Activated naive CD8-positive, alpha-beta T cell (primary cell): Measurements from ENCODE around the gene TNFAIP3.

ENCODE experiments used
- H3K27ac Mint-ChIP-seq: one replicate; pipeline ENCODE4 v1.8.0; 2021; ENCODE audit warnings: mixed read lengths
- H3K27me3 Mint-ChIP-seq: one replicate; pipeline ENCODE4 v1.8.0; 2021; ENCODE audit warnings: mixed read lengths
- H3K36me3 Mint-ChIP-seq: one replicate; pipeline ENCODE4 v1.8.0; 2021; ENCODE audit warnings: mixed read lengths
- H3K4me1 Mint-ChIP-seq: one replicate; pipeline ENCODE4 v1.8.0; 2021; ENCODE audit warnings: low read depth, mixed read lengths
- H3K4me3 Mint-ChIP-seq: one replicate; pipeline ENCODE4 v1.8.0; 2021; ENCODE audit warnings: mild to moderate bottlenecking, mixed read lengths
- H3K9me3 Mint-ChIP-seq: one replicate; pipeline ENCODE4 v1.8.0; 2021; ENCODE audit warnings: low read depth, mixed read lengths

Gene TNFAIP3

GRCh38 chr6:137903933-137904821 lies 37.1 kb downstream of the TNFAIP3 start:
- H3K4me3 Mint-ChIP-seq, result peak overlapping the region; percentile 53
- H3K9me3 Mint-ChIP-seq, result no peaks in the 10 kb centered on the region
- H3K27me3 Mint-ChIP-seq, result no peaks in the 10 kb centered on the region
- H3K4me1 Mint-ChIP-seq, result peaks cover 58% of the 10 kb centered on the region
- H3K36me3 Mint-ChIP-seq, result no peaks in the 10 kb centered on the region
- H3K27ac Mint-ChIP-seq, result peak overlapping the region; percentile 95

- Mint-ChIP-seq H3K36me3 (no peaks in the 10 kb centered on the region), H3K4me1 (peaks cover 66% of the 10 kb centered on the region), H3K27me3 (no peaks in the 10 kb centered on the region), H3K9me3 (no peaks in the 10 kb centered on the region), H3K4me3 (peak overlapping the region; percentile 67), H3K27ac (peak overlapping the region; percentile 95)
Observed at GRCh38 chr6:137904822-137905617, 38.0 kb downstream of the TNFAIP3 start.

DNA sequence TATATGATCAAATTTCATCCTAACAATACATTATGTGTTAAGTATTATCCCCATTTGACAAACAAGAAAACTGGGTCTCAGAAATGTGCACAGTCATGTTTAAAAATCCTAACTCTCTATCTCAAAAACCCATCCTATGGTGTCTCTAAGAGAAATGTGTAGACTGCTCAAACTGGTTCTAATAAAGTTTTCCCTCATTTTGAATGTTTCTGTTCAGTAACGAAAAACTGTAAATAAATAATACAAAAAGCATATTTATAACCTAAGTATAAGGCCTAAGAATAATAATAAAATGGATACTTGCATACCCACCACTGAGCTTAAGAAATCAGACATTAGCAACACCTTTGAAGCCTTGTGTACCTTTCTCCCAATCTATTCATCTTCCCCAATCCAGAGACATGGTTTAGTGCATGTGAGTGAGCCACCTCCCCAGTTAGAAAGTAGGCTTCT lies 39.0 kb downstream of the TNFAIP3 start:
- no peaks in the 10 kb centered on the region for H3K36me3 Mint-ChIP-seq
- peaks cover 72% of the 10 kb centered on the region for H3K4me1 Mint-ChIP-seq
- H3K9me3 Mint-ChIP-seq, result no peaks in the 10 kb centered on the region
- H3K4me3 Mint-ChIP-seq, result peak overlapping the region; percentile 27
- peak overlapping the region; percentile 61 for H3K27ac Mint-ChIP-seq
- H3K27me3 Mint-ChIP-seq, result no peaks in the 10 kb centered on the region

DNA sequence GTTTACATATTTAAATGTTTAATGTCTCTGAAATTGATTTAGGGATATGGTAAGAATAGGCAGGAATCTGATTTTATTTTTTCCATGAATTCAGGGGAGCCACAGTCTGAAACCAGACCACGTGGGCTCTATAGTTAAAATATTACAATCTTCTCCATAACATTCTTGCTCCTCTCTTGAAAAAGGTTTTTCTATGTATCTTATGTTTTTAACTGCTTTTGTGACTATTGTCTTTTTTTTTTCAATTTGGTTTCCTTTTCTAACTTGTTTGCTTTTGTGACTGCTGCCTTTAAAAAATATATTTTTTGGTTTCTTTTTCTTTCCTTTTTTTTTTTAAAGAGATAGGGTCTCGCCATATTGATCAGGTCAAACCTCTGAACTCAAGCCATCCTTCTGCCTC lies 40.1 kb downstream of the TNFAIP3 start:
- Mint-ChIP-seq H3K27ac (peak overlapping the region; percentile 19), H3K4me3 (no peak overlapping the region), H3K36me3 (no peaks in the 10 kb centered on the region), H3K4me1 (peaks cover 78% of the 10 kb centered on the region), H3K9me3 (no peaks in the 10 kb centered on the region), H3K27me3 (no peaks in the 10 kb centered on the region)

GRCh38 chr6:137909533-137909932 lies 42.5 kb downstream of the TNFAIP3 start:
- peaks cover 4% of the 10 kb centered on the region for H3K9me3 Mint-ChIP-seq
- H3K27ac Mint-ChIP-seq, result peak overlapping the region; percentile 87
- no peaks in the 10 kb centered on the region for H3K27me3 Mint-ChIP-seq
- H3K4me3 Mint-ChIP-seq, result peak overlapping the region; percentile 59
- H3K4me1 Mint-ChIP-seq, result peaks cover 56% of the 10 kb centered on the region
- peaks cover 8% of the 10 kb centered on the region for H3K36me3 Mint-ChIP-seq

DNA sequence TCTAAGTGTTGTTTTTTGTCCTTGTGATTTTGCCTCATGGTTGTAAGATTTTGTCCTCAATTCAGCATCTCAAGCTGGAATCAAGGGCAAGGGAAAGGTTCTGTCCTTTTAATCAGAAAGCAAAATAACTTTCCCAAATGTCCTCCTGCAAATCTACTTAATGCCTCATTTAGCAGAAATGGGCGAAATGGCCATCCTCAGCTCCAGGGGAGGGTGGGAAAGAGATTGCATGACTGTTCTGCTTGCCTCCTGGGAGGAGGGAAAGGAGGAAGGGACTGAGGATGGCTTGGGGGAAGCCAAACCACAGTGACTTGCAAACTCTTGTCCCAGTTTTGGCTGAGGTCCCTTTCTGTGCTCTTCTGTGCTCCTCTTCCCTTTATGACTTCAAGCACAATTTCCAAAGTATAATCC lies 43.4 kb downstream of the TNFAIP3 start:
- peaks cover 48% of the 10 kb centered on the region for H3K4me1 Mint-ChIP-seq
- H3K4me3 Mint-ChIP-seq, result no peak overlapping the region
- no peaks in the 10 kb centered on the region for H3K27me3 Mint-ChIP-seq

DNA sequence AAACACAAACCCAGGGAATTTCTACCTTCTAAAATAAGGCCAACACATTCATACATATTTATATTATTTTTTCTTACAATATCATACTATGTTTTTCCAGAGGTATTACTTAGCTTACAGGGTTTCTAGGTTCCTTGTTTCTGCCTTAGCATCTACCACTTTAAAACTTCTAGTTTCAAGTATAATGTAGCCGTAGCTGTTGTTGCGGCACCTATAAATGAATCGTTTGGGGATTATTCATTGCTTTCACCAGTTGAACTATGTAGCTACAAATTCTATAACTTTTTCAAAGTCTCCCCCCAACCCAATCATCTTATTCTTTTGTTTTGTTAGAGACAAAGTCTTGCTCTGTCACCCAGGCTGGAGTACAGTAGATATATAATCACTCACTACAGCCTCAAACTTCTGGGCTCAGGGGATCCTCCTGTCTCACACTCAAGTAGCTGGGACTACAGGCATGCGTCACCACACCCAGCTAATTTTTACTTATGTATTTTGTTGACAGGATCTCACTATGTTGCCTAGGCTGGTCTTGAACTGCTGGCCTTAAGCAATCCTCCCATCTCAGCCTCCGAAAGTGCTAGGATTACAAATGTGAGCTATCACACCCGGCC lies 43.9 kb downstream of the TNFAIP3 start:
- H3K36me3 Mint-ChIP-seq, result peaks cover 8% of the 10 kb centered on the region
- peaks cover 46% of the 10 kb centered on the region for H3K4me1 Mint-ChIP-seq
- no peaks in the 10 kb centered on the region for H3K27me3 Mint-ChIP-seq
- peak overlapping the region; percentile 22 for H3K27ac Mint-ChIP-seq
- H3K9me3 Mint-ChIP-seq, result peaks cover 4% of the 10 kb centered on the region
- H3K4me3 Mint-ChIP-seq, result no peak overlapping the region

More for the DNA sequence above, 43.4 kb downstream of the TNFAIP3 start:
- Mint-ChIP-seq H3K9me3 (peaks cover 4% of the 10 kb centered on the region), H3K36me3 (peaks cover 8% of the 10 kb centered on the region), H3K27ac (peak overlapping the region; percentile 22)

- Mint-ChIP-seq H3K4me1 (peaks cover 41% of the 10 kb centered on the region), H3K4me3 (no peak overlapping the region), H3K36me3 (peaks cover 8% of the 10 kb centered on the region), H3K27ac (no peak overlapping the region), H3K27me3 (no peaks in the 10 kb centered on the region), H3K9me3 (peaks cover 4% of the 10 kb centered on the region)
Observed at GRCh38 chr6:137911675-137912191, 44.7 kb downstream of the TNFAIP3 start.

- Mint-ChIP-seq H3K4me3 (no peak overlapping the region), H3K36me3 (peaks cover 8% of the 10 kb centered on the region), H3K9me3 (peaks cover 4% of the 10 kb centered on the region), H3K4me1 (peaks cover 34% of the 10 kb centered on the region), H3K27me3 (no peaks in the 10 kb centered on the region), H3K27ac (no peak overlapping the region)
Observed at GRCh38 chr6:137912813-137913212, 45.8 kb downstream of the TNFAIP3 start.

GRCh38 chr6:137913434-137913833 lies 46.4 kb downstream of the TNFAIP3 start:
- H3K27ac Mint-ChIP-seq, result no peak overlapping the region
- H3K4me3 Mint-ChIP-seq, result no peak overlapping the region
- H3K27me3 Mint-ChIP-seq, result no peaks in the 10 kb centered on the region
- peaks cover 8% of the 10 kb centered on the region for H3K36me3 Mint-ChIP-seq
- H3K4me1 Mint-ChIP-seq, result peaks cover 31% of the 10 kb centered on the region
- H3K9me3 Mint-ChIP-seq, result peaks cover 4% of the 10 kb centered on the region

DNA sequence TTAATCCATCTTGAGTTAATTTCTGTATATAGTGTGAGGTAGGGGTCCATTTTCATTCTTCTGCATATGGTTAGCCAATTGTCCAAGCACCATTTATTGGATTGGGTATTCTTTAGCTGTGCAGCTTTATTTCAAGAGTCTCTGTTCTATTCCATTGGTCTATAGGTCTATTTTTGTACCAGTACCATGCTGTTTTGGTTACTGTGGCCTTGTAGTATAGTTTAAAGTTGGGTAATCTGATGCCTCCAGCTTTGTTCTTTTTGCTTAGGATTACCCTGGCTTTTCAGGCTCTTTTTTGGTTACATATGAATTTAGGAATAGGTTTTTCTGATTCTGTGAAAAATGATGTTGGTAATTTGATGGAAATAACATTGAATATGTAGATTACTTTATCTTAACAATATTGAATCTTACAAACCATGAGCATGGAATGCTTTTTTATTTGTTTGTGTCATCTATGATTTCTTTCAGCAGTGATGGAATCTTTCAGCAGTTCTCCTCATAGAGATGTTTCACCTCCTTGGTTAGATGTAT lies 47.0 kb downstream of the TNFAIP3 start:
- peaks cover 8% of the 10 kb centered on the region for H3K36me3 Mint-ChIP-seq
- H3K9me3 Mint-ChIP-seq, result peaks cover 4% of the 10 kb centered on the region
- H3K4me3 Mint-ChIP-seq, result no peak overlapping the region
- peaks cover 25% of the 10 kb centered on the region for H3K4me1 Mint-ChIP-seq
- no peaks in the 10 kb centered on the region for H3K27me3 Mint-ChIP-seq
- H3K27ac Mint-ChIP-seq, result no peak overlapping the region

GRCh38 chr6:137914530-137915193 lies 47.6 kb downstream of the TNFAIP3 start:
- Mint-ChIP-seq H3K4me1 (peaks cover 21% of the 10 kb centered on the region), H3K4me3 (no peak overlapping the region), H3K27ac (no peak overlapping the region), H3K36me3 (peaks cover 8% of the 10 kb centered on the region), H3K9me3 (peaks cover 4% of the 10 kb centered on the region), H3K27me3 (no peaks in the 10 kb centered on the region)

DNA sequence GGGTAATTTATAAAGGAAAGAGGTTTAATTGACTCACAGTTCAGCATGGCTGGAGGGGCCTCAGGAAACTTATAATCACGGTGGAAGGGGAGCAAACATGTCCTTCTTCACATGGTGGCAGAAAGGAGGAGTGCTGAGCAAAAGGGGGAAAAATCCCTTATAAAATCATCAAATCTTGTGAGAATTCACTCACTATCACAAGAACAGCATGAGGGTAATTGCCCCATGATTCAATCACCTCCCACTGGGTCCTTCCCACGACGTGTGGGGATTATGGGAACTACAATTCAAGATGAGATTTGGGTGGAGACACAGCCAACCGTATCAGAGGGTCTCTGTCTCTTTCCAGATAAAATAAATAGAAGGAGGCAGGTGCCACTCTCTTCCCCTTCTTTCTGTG lies 48.7 kb downstream of the TNFAIP3 start:
- H3K27ac Mint-ChIP-seq, result no peak overlapping the region

More for the DNA sequence above, 48.7 kb downstream of the TNFAIP3 start:
- Mint-ChIP-seq H3K9me3 (peaks cover 4% of the 10 kb centered on the region), H3K4me3 (no peak overlapping the region), H3K4me1 (peaks cover 15% of the 10 kb centered on the region), H3K27me3 (no peaks in the 10 kb centered on the region), H3K36me3 (peaks cover 8% of the 10 kb centered on the region)
